SU-DHL-6 (cell line): Measurements from ENCODE around the gene DDIT3.

Source experiments
- CTCF ChIP-seq: fragments of 200-600 bp; sonication (generic); IDR thresholded peaks from one replicate; pipeline ENCODE4 v1.5.1; 2017; ENCODE audit warnings: antibody characterized with exemption, mild to moderate bottlenecking, low read length, moderate library complexity; ENCODE audit not compliant: insufficient read depth, poor library complexity, severe bottlenecking
- EZH2phosphoT487 ChIP-seq: fragments of 200-600 bp; sonication (generic), shearing (Covaris generic); conservative IDR thresholded peaks from 2 replicates; pipeline ENCODE4 v1.6.1; 2018; ENCODE audit warnings: mild to moderate bottlenecking, antibody characterized with exemption, low read length, moderate library complexity, mixed read lengths

GRCh38 chr12:57498571-57498970 lies 21.7 kb downstream of the DDIT3 start:
- TF ChIP-seq CTCF, result no peak
- TF ChIP-seq EZH2phosphoT487, result no peak
